Type B pancreatic cell (in vitro differentiated cells): Measurements from ENCODE around the gene FXYD5. TPM values are rescaled to one million over a fixed set of nuclear protein-coding genes. Genes with fewer than 3 reads are reported as not detected.

Source experiments
- DNase-seq: peaks from one replicate; pipeline ENCODE4 v3.0.0; 2021; ENCODE audit warnings: mixed read lengths; ENCODE audit not compliant: unreplicated experiment; ENCODE audit errors: extremely low spot score
- H3K27ac Mint-ChIP-seq: 2 replicates; pipeline ENCODE4 v1.8.0; 2021; ENCODE audit warnings: mild to moderate bottlenecking, mixed read lengths
- H3K27me3 Mint-ChIP-seq: 2 replicates; pipeline ENCODE4 v1.8.0; 2021; ENCODE audit warnings: mixed read lengths
- H3K36me3 Mint-ChIP-seq: 2 replicates; pipeline ENCODE4 v1.8.0; 2021; ENCODE audit warnings: mixed read lengths
- H3K4me1 Mint-ChIP-seq: one replicate; pipeline ENCODE4 v1.8.0; 2021; ENCODE audit warnings: mixed read lengths; ENCODE audit not compliant: unreplicated experiment
- H3K4me3 Mint-ChIP-seq: 2 replicates; pipeline ENCODE4 v1.8.0; 2021; ENCODE audit warnings: mild to moderate bottlenecking, mixed read lengths
- H3K9me3 Mint-ChIP-seq: 2 replicates; pipeline ENCODE4 v1.8.0; 2021; ENCODE audit warnings: mixed read lengths
- CTCF ChIP-seq: fragments of 200-600 bp; sonication (generic); conservative IDR thresholded peaks from 2 replicates; pipeline ENCODE4 v1.5.0; 2021; ENCODE audit warnings: antibody characterized with exemption, mild to moderate bottlenecking
- total RNA-seq: library from RNA; stranded (reverse); gene quantifications from 2 replicates; pipeline ENCODE4 v1.2.1, GENCODE V29; 2021; ENCODE audit warnings: low replicate concordance

FXYD5 gene
- total RNA-seq, 1 donor from 2014 or later: 24.2 TPM

- no peak for DNase-seq
- H3K4me1 Mint-ChIP-seq: no peaks in the 10 kb centered on the region
- no peaks in the 10 kb centered on the region for H3K36me3 Mint-ChIP-seq
- no peaks in the 10 kb centered on the region for H3K9me3 Mint-ChIP-seq
- H3K27me3 Mint-ChIP-seq: no peaks in the 10 kb centered on the region
- no peak overlapping the region for H3K4me3 Mint-ChIP-seq
- H3K27ac Mint-ChIP-seq: no peak overlapping the region
- no peak for TF ChIP-seq CTCF
Measured at GRCh38 chr19:35207391-35207871, 52.9 kb downstream of the FXYD5 start.

- H3K4me3 Mint-ChIP-seq: no peak overlapping the region
- no peaks in the 10 kb centered on the region for H3K27me3 Mint-ChIP-seq
- H3K9me3 Mint-ChIP-seq: no peaks in the 10 kb centered on the region
- H3K36me3 Mint-ChIP-seq: no peaks in the 10 kb centered on the region
- DNase-seq: no peak
- H3K4me1 Mint-ChIP-seq: no peaks in the 10 kb centered on the region
- TF ChIP-seq CTCF: no peak
- H3K27ac Mint-ChIP-seq: no peak overlapping the region
Measured at GRCh38 chr19:35208121-35208520, 53.6 kb downstream of the FXYD5 start.

GRCh38 chr19:35209646-35210045 lies 55.1 kb downstream of the FXYD5 start:
- Mint-ChIP-seq H3K9me3 (no peaks in the 10 kb centered on the region), H3K27ac (no peak overlapping the region), H3K27me3 (no peaks in the 10 kb centered on the region), H3K36me3 (no peaks in the 10 kb centered on the region), H3K4me1 (no peaks in the 10 kb centered on the region), H3K4me3 (no peak overlapping the region)
- no peak for DNase-seq
- TF ChIP-seq CTCF: no peak

- Mint-ChIP-seq H3K4me3 (no peak overlapping the region), H3K4me1 (no peaks in the 10 kb centered on the region), H3K36me3 (no peaks in the 10 kb centered on the region), H3K27ac (no peak overlapping the region), H3K9me3 (no peaks in the 10 kb centered on the region), H3K27me3 (no peaks in the 10 kb centered on the region)
- no peak for TF ChIP-seq CTCF
- no peak for DNase-seq
Measured at GRCh38 chr19:35211545-35212230, 57.2 kb downstream of the FXYD5 start.

- DNase-seq: no peak
- H3K9me3 Mint-ChIP-seq: no peaks in the 10 kb centered on the region
- H3K27me3 Mint-ChIP-seq: no peaks in the 10 kb centered on the region
- no peak overlapping the region for H3K27ac Mint-ChIP-seq
- no peak overlapping the region for H3K4me3 Mint-ChIP-seq
- H3K36me3 Mint-ChIP-seq: no peaks in the 10 kb centered on the region
- TF ChIP-seq CTCF: no peak
- H3K4me1 Mint-ChIP-seq: no peaks in the 10 kb centered on the region
Measured at GRCh38 chr19:35212241-35212640, 57.7 kb downstream of the FXYD5 start.
